ENCODE data around the gene EPB41.
"Not testable (repeated sequence)": the region's sequence is repeated elsewhere in the genome, so short reads cannot be mapped to it uniquely, and the experiment has no call there.

The EPB41 gene

DNA sequence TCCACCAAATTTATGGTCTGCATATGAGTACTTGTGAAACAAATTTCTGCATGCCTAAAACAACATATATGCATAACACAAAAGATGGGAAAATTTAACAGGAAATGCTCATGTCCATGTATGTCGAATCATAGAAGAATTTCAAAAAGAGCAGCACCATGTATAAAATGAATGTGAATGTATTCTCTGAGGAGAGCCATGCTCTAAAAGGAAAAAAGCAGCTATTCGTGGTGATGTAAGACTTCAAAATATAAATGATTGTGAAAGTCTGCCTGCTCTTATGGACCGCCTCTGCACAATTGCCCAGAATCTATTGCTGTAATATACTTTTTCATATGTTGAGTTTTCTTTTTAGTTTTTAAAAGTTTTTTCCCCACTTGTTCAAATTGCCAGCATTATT is 66.8 kb downstream of the EPB41 start:
- DNase-seq (ENCODE audit: low read depth in 2 of 2) = no peak

DNA sequence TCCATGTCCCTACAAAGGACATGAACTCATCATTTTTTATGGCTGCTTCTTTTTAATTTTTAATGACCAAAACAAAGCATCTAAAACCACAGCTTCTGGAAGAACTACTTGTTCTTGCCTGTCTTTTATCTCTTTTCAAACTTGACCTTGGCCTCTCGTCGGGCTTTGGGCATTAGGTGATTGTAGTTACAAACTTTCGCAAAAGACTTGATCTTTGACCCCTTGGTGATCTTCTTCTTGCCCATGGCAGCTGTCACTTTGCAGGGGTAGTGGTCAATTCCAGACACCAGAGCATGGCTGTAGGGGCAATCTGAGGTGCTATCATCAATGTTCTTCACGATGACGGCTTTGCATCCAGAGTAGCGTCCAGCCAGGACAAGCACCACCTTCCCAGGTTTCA is 67.8 kb downstream of the EPB41 start:
- no peak for DNase-seq (ENCODE audit: low read depth in 2 of 2)

DNA sequence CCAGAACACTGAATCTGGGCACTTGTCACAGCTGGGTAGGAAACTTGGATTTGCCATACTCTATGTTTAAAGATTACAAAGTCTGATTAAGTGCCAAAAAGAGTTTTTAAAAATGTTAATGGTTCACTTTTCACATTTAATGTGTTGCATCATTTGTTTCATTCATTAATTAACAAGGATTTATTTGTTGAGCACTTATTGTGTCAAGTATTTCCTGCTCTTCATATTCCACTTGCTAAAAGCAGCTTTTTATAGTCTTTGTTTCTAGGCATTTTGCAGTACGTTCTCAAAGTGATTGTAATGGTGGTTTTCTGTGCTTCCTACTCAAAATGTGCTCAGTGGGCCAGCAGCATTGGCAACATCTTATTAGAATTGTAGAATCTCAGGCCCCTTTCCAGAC is 68.7 kb downstream of the EPB41 start:
- DNase-seq (ENCODE audit: low read depth in 2 of 2) = no peak

GRCh38 chr1:28983509-28984310 is 69.3 kb downstream of the EPB41 start:
- DNase-seq (ENCODE audit: low read depth in 2 of 2) = no peak

GRCh38 chr1:28984311-28984684 is 69.9 kb downstream of the EPB41 start:
- DNase-seq (ENCODE audit: low read depth in 2 of 2) = no peak

- no peak for DNase-seq (ENCODE audit: low read depth in 2 of 2)
These were observed 71.1 kb downstream of the EPB41 start for GRCh38 chr1:28985427-28985826.

DNA sequence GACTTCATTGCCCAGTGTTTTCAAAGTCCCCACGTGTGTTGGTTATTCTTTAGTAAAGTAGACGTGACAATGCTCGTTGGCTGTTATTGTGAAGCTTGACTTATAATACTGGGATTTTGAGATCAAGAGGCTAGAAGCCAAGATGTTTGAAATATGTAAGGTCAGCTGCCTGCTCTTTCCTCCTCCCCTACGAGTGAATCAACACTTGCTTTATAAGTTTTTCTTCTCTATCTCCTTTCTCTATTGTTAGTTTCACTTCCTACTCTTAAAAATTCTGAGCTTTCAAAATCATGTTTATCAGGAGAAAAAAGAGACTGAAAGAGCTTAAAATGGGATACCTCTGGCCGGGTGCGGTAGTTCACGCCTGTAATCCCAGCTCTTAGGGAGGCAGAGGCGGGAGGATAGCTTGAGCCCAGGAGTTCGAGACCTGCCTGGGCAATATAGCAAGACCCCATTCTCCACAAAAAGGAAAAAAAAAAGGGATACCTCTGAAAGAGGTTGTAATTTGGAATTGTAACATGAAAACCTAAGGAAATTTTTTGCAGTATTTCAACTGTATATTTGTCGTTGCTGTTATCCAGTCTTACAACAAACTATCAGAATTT is 72.0 kb downstream of the EPB41 start:
- no peak for DNase-seq (ENCODE audit: low read depth in 2 of 2)

DNA sequence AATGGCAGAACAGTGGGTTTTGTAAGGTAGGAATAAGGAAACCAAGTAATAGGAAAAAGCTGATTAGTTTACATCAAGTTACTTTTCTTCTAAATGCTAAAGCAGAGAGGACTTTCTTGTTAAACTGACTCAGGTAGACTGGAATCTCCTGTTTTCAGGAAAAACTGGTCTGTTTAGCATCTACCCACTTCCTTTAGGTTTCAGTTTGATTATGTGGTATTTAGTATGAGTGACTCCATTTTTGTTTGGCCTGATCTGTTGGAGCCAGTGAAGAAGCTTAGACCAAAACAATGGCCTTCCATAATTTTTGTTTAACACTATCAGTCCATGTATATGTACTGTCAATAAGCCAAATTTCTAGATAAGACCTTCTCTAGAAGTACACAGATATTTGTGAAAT is 88.4 kb downstream of the EPB41 start:
- DNase-seq (ENCODE audit: low read depth in 2 of 2) = no peak

GRCh38 chr1:29004288-29004687 is 89.9 kb downstream of the EPB41 start:
- no peak for DNase-seq (ENCODE audit: low read depth in 2 of 2)

GRCh38 chr1:29004798-29005197 is 90.4 kb downstream of the EPB41 start:
- DNase-seq (ENCODE audit: low read depth in 2 of 2) = no peak

DNA sequence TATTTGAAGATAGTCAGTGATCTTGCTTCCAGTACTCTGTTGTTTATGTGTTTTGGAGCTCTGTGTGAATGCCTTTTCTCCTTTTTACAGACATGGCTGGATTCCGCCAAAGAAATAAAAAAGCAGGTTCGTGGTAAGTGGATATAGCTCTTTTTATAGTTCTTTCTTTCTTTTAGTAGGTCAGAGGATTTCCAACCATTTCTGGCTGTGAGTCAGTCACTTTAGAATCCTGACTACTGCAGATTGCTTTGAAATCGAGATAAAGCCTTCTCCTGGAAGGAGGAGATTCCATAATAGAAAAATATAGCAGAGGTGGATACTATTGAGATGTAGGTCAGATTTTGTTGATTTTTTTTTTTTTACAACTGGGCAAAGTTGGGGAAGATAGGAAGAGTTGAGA is 97.4 kb downstream of the EPB41 start:
- no peak for DNase-seq (ENCODE audit: low read depth in 2 of 2)

DNA sequence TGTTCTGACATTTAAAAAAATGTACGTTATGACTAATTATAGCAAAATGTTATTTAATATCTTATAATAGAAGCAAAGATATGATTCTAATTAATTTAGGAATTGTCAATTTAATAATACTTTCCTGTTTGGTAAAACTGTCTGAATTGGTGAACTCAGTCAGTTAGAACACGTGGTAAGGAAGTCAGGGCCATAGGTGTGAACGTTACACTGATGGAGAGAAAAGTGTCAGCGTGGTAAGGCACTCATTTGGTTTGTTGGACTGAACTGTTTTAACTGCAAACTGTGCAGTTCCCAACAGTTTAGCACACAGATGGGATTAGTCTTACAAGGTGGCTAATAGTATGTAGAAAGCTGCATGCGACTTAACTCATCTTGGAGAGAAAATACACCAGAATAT is 102.9 kb downstream of the EPB41 start:
- no peak for DNase-seq (ENCODE audit: low read depth in 2 of 2)

DNA sequence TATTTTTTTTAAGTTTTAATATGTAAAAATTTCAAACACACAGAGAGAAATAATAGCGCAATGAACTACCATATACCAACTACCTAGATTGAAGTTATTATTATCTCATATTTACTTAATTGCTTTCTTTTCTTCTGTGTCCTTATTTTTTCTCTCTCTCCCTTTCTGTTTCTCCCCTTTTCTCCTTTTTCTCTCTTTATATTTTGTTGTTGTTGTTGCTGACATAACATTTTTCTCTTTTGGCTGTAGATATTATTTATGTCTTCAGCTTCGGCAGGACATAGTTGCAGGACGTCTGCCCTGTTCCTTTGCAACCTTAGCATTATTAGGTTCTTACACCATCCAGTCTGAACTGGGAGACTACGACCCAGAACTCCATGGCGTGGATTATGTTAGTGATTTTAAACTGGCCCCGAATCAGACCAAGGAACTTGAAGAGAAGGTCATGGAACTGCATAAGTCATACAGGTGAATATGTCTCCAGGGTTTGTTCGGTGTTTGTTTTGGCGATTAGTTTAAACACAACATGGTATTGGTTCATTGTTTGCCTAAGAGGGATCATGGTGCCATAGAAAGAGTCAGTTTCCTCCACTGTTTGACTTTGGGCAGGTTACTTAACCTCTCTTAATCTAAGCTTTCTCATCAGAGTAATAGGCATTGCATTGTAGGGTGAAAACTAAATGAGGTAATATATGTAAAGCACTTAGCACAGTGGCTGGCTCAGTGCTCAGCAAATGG is 103.8 kb downstream of the EPB41 start:
- DNase-seq (ENCODE audit: low read depth in 2 of 2) = no peak

- DNase-seq (ENCODE audit: low read depth in 2 of 2) = no peak
These were observed 108.3 kb downstream of the EPB41 start for GRCh38 chr1:29022620-29023019.

DNA sequence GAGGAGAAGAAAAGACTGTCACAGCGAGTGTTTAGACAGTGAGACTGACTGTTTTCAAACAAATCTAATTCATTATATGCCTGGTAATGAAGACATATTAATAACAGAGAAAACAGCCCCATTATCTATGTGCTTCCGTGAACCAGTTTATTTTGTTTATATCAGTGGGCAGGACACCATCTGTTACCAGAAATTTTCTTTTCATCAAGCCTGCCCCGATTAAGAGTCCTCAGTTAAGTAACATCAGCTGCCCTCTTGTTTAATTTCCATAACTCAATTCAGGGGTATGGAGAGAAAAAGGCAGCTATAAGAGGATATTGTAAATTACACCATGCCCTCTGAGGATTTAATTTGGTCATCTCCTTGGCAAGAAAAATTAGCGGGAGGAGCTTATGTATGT is 115.3 kb downstream of the EPB41 start:
- DNase-seq (ENCODE audit: low read depth in 2 of 2) = no peak

DNA sequence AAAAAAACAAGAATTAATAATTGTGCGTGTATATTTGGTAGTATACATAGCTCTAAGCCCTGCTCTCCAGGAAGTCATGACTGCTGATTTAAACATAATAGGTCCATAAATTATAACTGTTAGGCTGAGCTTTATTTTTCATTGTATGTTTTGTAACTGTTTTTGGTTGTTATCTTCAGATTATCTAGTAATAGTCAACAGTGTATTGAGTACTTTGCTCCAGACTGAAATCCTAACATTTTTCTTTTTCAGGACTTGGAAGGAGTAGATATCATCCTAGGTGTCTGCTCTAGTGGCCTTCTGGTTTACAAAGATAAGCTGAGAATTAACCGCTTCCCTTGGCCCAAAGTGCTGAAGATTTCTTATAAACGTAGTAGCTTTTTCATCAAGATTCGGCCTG is 118.5 kb downstream of the EPB41 start:
- DNase-seq (ENCODE audit: low read depth in 2 of 2) = no peak

- DNase-seq (ENCODE audit: low read depth in 2 of 2) = no peak
These were observed 119.6 kb downstream of the EPB41 start for GRCh38 chr1:29033829-29034466.

DNA sequence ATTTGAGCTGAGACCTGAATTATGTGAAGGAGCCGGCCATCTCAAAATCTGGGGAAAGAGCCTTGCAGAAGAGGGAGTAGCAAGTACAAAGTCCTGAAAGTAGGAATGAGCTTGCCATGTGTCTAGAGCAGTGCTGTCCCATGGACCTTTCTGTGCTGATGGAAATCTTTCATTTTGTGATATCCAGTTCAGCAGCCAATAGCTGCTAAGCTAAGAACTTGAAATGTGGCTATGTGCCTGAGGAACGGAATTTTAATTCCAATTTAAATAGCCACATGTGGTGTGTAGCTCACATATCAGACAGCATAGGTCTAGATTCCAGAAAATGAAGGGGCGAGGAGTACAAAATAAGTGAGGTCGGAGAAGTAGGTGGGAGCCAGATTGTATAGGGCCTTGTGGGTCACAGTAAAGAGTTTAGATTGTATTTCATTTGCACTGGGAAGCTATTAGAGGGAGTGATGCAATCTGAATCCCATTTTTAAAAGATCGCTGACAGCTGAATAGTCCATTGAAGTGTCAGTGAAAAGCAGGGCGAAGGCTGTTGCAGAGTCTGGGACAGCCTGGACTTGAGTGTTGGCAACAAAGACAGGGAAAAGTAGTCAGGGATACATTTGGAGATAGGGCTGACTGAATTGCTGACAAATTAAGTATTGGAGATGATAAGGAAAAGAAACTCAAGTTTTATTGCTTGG is 129.1 kb downstream of the EPB41 start:
- DNase-seq (ENCODE audit: low read depth in 2 of 2) = no peak

DNA sequence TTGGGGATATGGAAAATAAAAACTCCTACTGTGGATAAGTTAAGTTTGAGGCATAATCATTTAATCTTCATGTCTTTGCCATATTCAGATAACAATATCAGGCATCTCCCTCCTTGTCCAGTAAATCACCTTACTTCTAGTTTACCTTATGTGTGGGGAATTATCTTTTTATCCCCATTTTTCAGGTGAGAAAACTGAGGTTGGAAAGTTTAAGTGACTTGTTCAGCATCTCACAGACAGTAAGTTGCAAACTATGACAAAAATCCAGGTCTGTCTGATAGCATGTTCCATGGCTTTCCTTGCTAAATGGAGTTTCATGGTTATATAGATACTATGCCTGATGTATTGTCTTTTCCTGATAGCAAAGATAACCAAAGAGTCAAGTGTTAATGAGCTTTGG is 129.6 kb downstream of the EPB41 start:
- no peak for DNase-seq (ENCODE audit: low read depth in 2 of 2)

DNA sequence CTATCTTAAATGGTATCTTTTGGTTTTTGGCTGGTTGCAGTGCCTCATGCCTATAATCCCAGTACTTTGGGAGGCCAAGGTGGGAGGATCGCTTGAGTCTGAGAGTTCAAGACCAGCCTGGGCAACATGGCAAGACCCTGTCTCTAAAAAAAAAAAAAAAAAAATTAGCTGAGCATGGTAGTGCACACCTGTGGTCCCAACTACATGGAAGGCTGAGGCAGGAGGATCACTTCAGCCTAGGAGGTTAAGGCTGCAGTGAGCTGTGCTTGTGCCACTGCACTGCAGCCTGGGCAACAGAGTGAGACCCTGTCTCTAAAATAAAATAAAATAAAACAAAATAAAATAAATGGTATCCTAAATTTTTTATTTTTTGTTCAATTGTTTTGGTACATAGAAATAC is 131.3 kb downstream of the EPB41 start:
- not testable (repeated sequence) for DNase-seq (ENCODE audit: low read depth in 2 of 2)

- no peak for DNase-seq (ENCODE audit: low read depth in 2 of 2)
These were observed 132.8 kb downstream of the EPB41 start for GRCh38 chr1:29047142-29047541.

- DNase-seq (ENCODE audit: low read depth in 2 of 2) = no peak
These were observed 135.8 kb downstream of the EPB41 start for GRCh38 chr1:29050166-29050565.

Data from stimulated activated CD4-positive, alpha-beta T cell treated with anti-CD3 and anti-CD28 coated beads, Interleukin-4, amount 100 ng/mL, for 48 hours (primary cell).